Gastrocnemius medialis (tissue), 4 donors: ENCODE data around the gene SLC12A2. TPM values are rescaled to one million over a fixed set of nuclear protein-coding genes. Genes with fewer than 3 reads are reported as not detected.

Experiments
- ATAC-seq, 2 donors: fragments of 150-250 bp; one replicate each; pipeline ENCODE4 v1.9.1; 2016
- DNase-seq, 2 donors: peaks; one replicate each; pipeline ENCODE4 v3.0.0-alpha.2; 2019
- H3K27ac ChIP-seq, 4 donors: fragments of 200-600 bp; sonication (generic); 1 replicate in 1 of 4; 2 replicates in 3 of 4; pipeline ENCODE4 v1.5.1; 2016 to 2018; ENCODE audit warnings: mild to moderate bottlenecking in 2 of 4, moderate library complexity in 1 of 4
- H3K27me3 ChIP-seq, 3 donors: fragments of 200-600 bp; sonication (generic) in 2 of 3; 1 replicate in 1 of 3; 2 replicates in 2 of 3; pipeline versions ENCODE4 v1.5.1 to v1.6.0; 2016 to 2019; ENCODE audit warnings: mild to moderate bottlenecking in 1 of 3, moderate library complexity in 1 of 3
- H3K36me3 ChIP-seq, 2 donors: fragments of 200-600 bp; sonication (generic) in 1 of 2; one replicate each; pipeline ENCODE4 v1.5.1; 2017 to 2018
- H3K4me1 ChIP-seq, 2 donors: fragments of 200-600 bp; sonication (generic) in 1 of 2; one replicate each; pipeline ENCODE4 v1.5.1; 2016 to 2017; ENCODE audit warnings: mild to moderate bottlenecking in 2 of 2
- H3K4me3 ChIP-seq, 4 donors: fragments of 200-600 bp; sonication (generic) in 3 of 4; 1 replicate in 1 of 4; 2 replicates in 3 of 4; pipeline ENCODE4 v1.5.1; 2016 to 2019; ENCODE audit warnings: mild to moderate bottlenecking in 2 of 4
- H3K9me3 ChIP-seq, 3 donors: fragments of 200-600 bp; sonication (generic) in 2 of 3; 1 replicate in 1 of 3; 2 replicates in 2 of 3; pipeline ENCODE4 v1.5.1; 2016 to 2019
- POLR2A ChIP-seq, 2 donors: fragments of 450-650 bp; IDR thresholded peaks; one replicate each; pipeline ENCODE4 v1.6.1; 2017; ENCODE audit warnings: antibody characterized with exemption in 2 of 2, mild to moderate bottlenecking in 2 of 2, moderate library complexity in 2 of 2
- in situ Hi-C, 4 donors: fragments of 200-750 bp; cut with MboI; loops; one replicate each; pipeline versions ENCODE4 v1.15.0 to v1.8.0; 2017; ENCODE audit warnings: low sequenced_read_pairs in 4 of 4
- intact Hi-C: fragments of 100-400 bp; cut with DNase I; formaldehyde crosslinking; loops from one replicate; pipeline ENCODE4 v1.15.1; 2023; ENCODE audit warnings: low total_unique reads
- total RNA-seq, 4 donors: library from RNA; depleted of rRNA; stranded (reverse); fragments of >200 nt; gene quantifications; one replicate each; pipeline versions ENCODE4 v1.1.0 to v1.2.3, GENCODE V29; 2016
- TF ChIP-seq, protein P1 (sequence below), 5 experiments: fragments of 450-650 bp in 3 of 5; fragments of 200-600 bp in 2 of 5; sonication (generic) in 2 of 5; IDR thresholded peaks in 4 of 5; conservative IDR thresholded peaks in 1 of 5; 1 replicate in 4 of 5; 2 replicates in 1 of 5; pipeline ENCODE4 v1.5.1; 2016 to 2019; ENCODE audit warnings: antibody characterized with exemption in 5 of 5, mild to moderate bottlenecking in 3 of 5, moderate library complexity in 3 of 5

The SLC12A2 gene
- total RNA-seq, 4 donors from 2014 or later: 11.6 to 21.0 (median 17.2) TPM

DNA sequence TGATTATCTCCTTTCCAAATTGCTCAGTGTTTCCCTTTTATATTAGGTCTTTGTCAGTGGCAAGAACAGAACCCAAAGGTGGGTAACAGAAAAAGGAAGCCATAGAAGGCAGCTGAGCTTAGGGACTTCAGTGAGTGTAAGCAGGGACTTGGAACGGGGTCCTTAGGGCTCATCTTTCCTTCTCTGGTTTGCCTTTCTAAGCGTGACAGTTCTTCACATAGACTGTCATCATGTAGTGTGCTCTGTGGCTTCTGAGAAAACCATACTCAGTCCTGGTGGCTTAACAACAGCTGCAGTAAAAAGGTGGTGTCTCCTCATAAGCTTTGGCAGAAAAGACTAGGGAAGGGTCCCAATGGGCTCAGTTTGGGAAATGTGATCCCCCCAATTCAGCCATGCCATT lies 108.8 kb downstream of the SLC12A2 start:
- TF ChIP-seq, protein P1, sequence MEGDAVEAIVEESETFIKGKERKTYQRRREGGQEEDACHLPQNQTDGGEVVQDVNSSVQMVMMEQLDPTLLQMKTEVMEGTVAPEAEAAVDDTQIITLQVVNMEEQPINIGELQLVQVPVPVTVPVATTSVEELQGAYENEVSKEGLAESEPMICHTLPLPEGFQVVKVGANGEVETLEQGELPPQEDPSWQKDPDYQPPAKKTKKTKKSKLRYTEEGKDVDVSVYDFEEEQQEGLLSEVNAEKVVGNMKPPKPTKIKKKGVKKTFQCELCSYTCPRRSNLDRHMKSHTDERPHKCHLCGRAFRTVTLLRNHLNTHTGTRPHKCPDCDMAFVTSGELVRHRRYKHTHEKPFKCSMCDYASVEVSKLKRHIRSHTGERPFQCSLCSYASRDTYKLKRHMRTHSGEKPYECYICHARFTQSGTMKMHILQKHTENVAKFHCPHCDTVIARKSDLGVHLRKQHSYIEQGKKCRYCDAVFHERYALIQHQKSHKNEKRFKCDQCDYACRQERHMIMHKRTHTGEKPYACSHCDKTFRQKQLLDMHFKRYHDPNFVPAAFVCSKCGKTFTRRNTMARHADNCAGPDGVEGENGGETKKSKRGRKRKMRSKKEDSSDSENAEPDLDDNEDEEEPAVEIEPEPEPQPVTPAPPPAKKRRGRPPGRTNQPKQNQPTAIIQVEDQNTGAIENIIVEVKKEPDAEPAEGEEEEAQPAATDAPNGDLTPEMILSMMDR (IDR thresholded peaks at IDR 0.05 in 4 of 5, conservative IDR thresholded peaks at IDR 0.05 in 1 of 5): no peak
- TF ChIP-seq POLR2A (IDR thresholded peaks at IDR 0.05): no peak
- intact Hi-C loops: loop anchor here (10.0 kb wide), 1 partner anchor 498 kb away; no protein-coding TSS in a partner anchor
- in situ Hi-C loops: no loop called here

DNA sequence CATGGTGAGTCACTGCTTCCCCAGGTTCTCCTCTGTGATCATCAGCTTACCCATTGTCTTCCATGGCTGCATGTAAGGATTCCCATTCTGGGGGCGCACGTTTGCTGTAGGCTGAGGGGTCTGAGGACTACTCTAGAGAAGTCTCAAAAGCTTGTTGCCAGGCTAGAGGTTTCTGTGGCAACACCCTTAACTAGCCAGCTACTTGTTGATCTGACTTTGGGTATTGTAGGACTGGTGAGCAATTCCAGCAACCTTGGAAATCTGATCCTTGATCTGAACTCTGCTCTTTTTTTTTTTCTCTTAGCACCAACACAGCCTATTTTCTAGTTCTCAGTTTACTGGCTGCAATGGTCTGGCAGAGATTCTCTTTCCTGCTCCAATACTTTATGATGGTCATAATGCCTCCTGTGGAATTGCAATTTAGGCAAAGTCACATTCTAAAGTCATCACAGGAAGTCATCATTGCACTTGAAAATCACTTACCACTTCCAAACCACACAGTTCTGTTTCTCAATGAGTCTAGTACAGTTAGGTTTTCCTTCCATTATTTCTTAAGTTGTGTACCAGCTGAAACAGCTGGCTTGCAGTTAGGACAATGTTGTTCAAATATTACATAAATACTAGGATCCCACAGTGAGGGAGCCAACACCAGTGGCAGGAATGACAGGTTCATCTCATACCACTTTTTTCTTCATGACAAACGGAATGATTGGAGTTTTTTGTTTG lies 110.3 kb downstream of the SLC12A2 start:
- ATAC-seq (peak; percentile 71), DNase-seq (peak; percentile 21 to 46)
- Histone ChIP-seq H3K27ac (peak overlapping the region; percentile 58 to 88 (median 76)), H3K27me3 (no peaks in the 10 kb centered on the region), H3K9me3 (no peaks in the 10 kb centered on the region), H3K36me3 (peaks cover 0 to 20% of the 10 kb centered on the region in 2 donors), H3K4me3 (no peak overlapping the region), H3K4me1 (peaks cover 41 to 53% of the 10 kb centered on the region in 2 donors)
- intact Hi-C loops (loop anchor here (10.0 kb wide), 1 partner anchor 499 kb away; no protein-coding TSS in a partner anchor), in situ Hi-C loops (no loop called here)
- no peak for TF ChIP-seq POLR2A (IDR thresholded peaks at IDR 0.05)
- TF ChIP-seq, protein P1 (IDR thresholded peaks at IDR 0.05 in 4 of 5, conservative IDR thresholded peaks at IDR 0.05 in 1 of 5): peak in 1 of 5 experiments; percentile 34

More for the DNA sequence above, 108.8 kb downstream of the SLC12A2 start:
- Histone ChIP-seq H3K9me3 (no peaks in the 10 kb centered on the region), H3K27me3 (no peaks in the 10 kb centered on the region), H3K36me3 (peaks cover 0 to 30% of the 10 kb centered on the region in 2 donors), H3K4me1 (peaks cover 26 to 38% of the 10 kb centered on the region in 2 donors), H3K4me3 (no peak overlapping the region), H3K27ac (peak overlapping the region; percentile 58 to 88 (median 76))
- ATAC-seq: no peak
- no peak for DNase-seq

DNA sequence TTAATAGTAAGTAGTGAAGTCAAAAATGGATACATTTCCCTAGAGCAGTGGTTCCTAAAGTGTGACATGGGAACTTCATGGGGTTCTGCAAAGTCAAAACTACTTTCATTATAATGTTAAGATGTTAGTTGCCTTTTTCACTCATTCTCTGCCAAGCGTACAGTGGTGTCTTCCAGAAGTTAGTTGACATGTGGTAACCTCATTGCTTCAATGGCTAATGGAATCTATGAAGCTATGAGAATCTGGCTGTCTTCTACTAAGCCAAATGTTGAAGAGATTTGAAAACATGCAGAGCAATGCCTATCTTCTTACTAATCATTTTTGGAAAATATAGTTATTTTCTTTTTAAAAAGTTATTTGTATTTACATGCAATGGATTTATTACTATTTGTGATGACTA lies 111.8 kb downstream of the SLC12A2 start:
- H3K36me3 ChIP-seq: peaks cover 0 to 6% of the 10 kb centered on the region in 2 donors
- peak overlapping the region in 2 of 4 donors; percentile 87 to 88 for H3K27ac ChIP-seq
- intact Hi-C loops (loop anchor here (5.0 to 10.0 kb wide), 3 partner anchors 48 to 613 kb away; no protein-coding TSS in a partner anchor), in situ Hi-C loops (no loop called here)
- DNase-seq (no peak), ATAC-seq (no peak)
- TF ChIP-seq POLR2A (IDR thresholded peaks at IDR 0.05): no peak
- TF ChIP-seq, protein P1 (IDR thresholded peaks at IDR 0.05 in 4 of 5, conservative IDR thresholded peaks at IDR 0.05 in 1 of 5): no peak
- H3K9me3 ChIP-seq: no peaks in the 10 kb centered on the region
- no peaks in the 10 kb centered on the region for H3K27me3 ChIP-seq
- peaks cover 46 to 61% of the 10 kb centered on the region in 2 donors for H3K4me1 ChIP-seq
- no peak overlapping the region for H3K4me3 ChIP-seq

DNA sequence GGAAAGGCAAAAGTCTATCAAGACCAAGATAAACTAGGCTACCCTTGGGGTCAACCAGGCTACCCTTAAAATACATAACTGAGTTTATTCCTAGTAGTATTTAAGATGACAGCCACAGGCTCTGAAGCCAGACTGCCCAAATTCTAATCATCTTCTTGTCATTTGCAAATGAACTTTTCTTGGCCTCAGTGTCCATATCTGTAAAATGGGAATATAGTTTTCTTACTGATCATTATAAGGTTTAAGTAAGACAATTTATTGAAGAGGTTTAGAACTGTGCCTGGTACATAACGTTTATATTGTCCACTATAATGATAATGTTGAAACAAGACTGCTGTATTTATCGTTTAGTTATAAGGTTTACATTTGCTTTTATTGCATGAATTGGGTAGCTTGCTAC lies 112.5 kb downstream of the SLC12A2 start:
- no peak for TF ChIP-seq POLR2A (IDR thresholded peaks at IDR 0.05)
- TF ChIP-seq, protein P1 (IDR thresholded peaks at IDR 0.05 in 4 of 5, conservative IDR thresholded peaks at IDR 0.05 in 1 of 5): no peak
- Histone ChIP-seq H3K27me3 (no peaks in the 10 kb centered on the region), H3K9me3 (no peaks in the 10 kb centered on the region), H3K36me3 (no peaks in the 10 kb centered on the region), H3K4me3 (no peak overlapping the region), H3K27ac (peak overlapping the region; percentile 74 to 88 (median 85)), H3K4me1 (peaks cover 48 to 61% of the 10 kb centered on the region in 2 donors)
- in situ Hi-C loops (no loop called here), intact Hi-C loops (loop anchor here (5.0 to 10.0 kb wide), 3 partner anchors 49 to 614 kb away; no protein-coding TSS in a partner anchor)
- ATAC-seq (no peak), DNase-seq (no peak)
